HepG2 (cell line): ENCODE results near the gene RNF10. TPM values are rescaled to one million over a fixed set of nuclear protein-coding genes. Genes with fewer than 3 reads are reported as not detected.
A peak's percentile ranks its signal among the peaks of the same experiment; 100 is the strongest.

ENCODE experiments used
- ARHGAP35 ChIP-seq: sonication (generic); formaldehyde crosslinking; IDR thresholded peaks from 2 replicates; pipeline ENCODE4 v1.9.0; 2022; ENCODE audit warnings: mild to moderate bottlenecking, inconsistent platforms, moderate library complexity, missing genetic modification reagents, borderline replicate concordance
- BCL6 ChIP-seq: IDR thresholded peaks from 2 replicates; pipeline ENCODE4 v1.6.1; 2016; ENCODE audit warnings: missing genetic modification reagents, missing compliant biosample characterization
- BRD4 ChIP-seq: sonication (generic); formaldehyde crosslinking; IDR thresholded peaks from 2 replicates; pipeline ENCODE4 v1.4.0; 2020; ENCODE audit warnings: missing genetic modification reagents
- ELF3 ChIP-seq: IDR thresholded peaks from 2 replicates; pipeline ENCODE4 v1.6.1; 2016; ENCODE audit warnings: missing genetic modification reagents, missing compliant biosample characterization
- FLYWCH1 ChIP-seq: sonication (generic); formaldehyde crosslinking; IDR thresholded peaks from 2 replicates; pipeline ENCODE4 v1.8.1; 2023; ENCODE audit warnings: mild to moderate bottlenecking, missing genetic modification reagents
- HNF4G ChIP-seq, 2 experiments: sonication (generic) in 1 of 2; formaldehyde crosslinking in 1 of 2; IDR thresholded peaks; 2 replicates each; pipeline versions ENCODE4 v1.4.0 to v1.6.1; 2011 to 2020; ENCODE audit warnings: borderline replicate concordance in 2 of 2, low read depth in 2 of 2, mild to moderate bottlenecking in 2 of 2, low read length in 1 of 2, missing genetic modification reagents in 1 of 2, moderate library complexity in 1 of 2
- KAT8 ChIP-seq: IDR thresholded peaks from 2 replicates; pipeline ENCODE4 v1.6.1; 2016; ENCODE audit warnings: missing genetic modification reagents, missing compliant biosample characterization
- KDM2A ChIP-seq: sonication (generic); formaldehyde crosslinking; IDR thresholded peaks from 2 replicates; pipeline ENCODE4 v1.4.0; 2020; ENCODE audit warnings: low read depth, missing genetic modification reagents, borderline replicate concordance
- MBD4 ChIP-seq: IDR thresholded peaks from 2 replicates; pipeline ENCODE4 v1.6.1; 2012; ENCODE audit warnings: low read length, inconsistent platforms, borderline replicate concordance
- MED8 ChIP-seq: sonication (generic); formaldehyde crosslinking; IDR thresholded peaks from 2 replicates; pipeline ENCODE4 v1.8.1; 2023; ENCODE audit warnings: mild to moderate bottlenecking, missing genetic modification reagents; ENCODE audit not compliant: insufficient replicate concordance
- THAP11 ChIP-seq: IDR thresholded peaks from 2 replicates; pipeline ENCODE4 v1.6.1; 2016; ENCODE audit warnings: missing biosample characterization, missing genetic modification reagents
- YEATS4 ChIP-seq: sonication (generic); formaldehyde crosslinking; IDR thresholded peaks from 2 replicates; pipeline ENCODE4 v1.4.0; 2020; ENCODE audit warnings: missing genetic modification reagents, borderline replicate concordance
- ZMAT3 ChIP-seq: sonication (generic); formaldehyde crosslinking; conservative IDR thresholded peaks from 2 replicates; pipeline ENCODE4 v1.7.0; 2021; ENCODE audit warnings: missing genetic modification reagents
- ZNF124 ChIP-seq: sonication (generic); formaldehyde crosslinking; IDR thresholded peaks from 2 replicates; pipeline ENCODE4 v1.4.0; 2020; ENCODE audit warnings: missing genetic modification reagents
- ZNF20 ChIP-seq: sonication (generic); formaldehyde crosslinking; IDR thresholded peaks from 2 replicates; pipeline ENCODE4 v1.4.0; 2020; ENCODE audit warnings: mild to moderate bottlenecking, moderate library complexity, missing genetic modification reagents
- polyA plus RNA-seq, 8 experiments: library from polyadenylated mRNA; depleted of rRNA in 3 of 8; stranded (reverse) in 7 of 8; unstranded in 1 of 8; fragments of >200 nt; fragmentation: Illumina TruSeq in 4 of 8; extraction: Trizol in 4 of 8; gene quantifications; 2 replicates each; pipeline versions ENCODE4 v1.2.1 to v1.2.3, GENCODE V29; 2011 to 2016; ENCODE audit warnings: low read depth in 4 of 8, missing spikeins in 1 of 8, mixed read lengths in 1 of 8; ENCODE audit not compliant: insufficient read depth in 1 of 8
- total RNA-seq, 5 experiments: library from RNA; depleted of rRNA; stranded (reverse); fragments of >200 nt; fragmentation: Illumina TruSeq; extraction: Trizol; gene quantifications; 2 replicates each; pipeline ENCODE4 v1.2.3, GENCODE V29; 2016; ENCODE audit warnings: low read depth in 1 of 5
- TF ChIP-seq, protein P1 (sequence below): sonication (generic); formaldehyde crosslinking; IDR thresholded peaks from 2 replicates; pipeline ENCODE4 v1.5.0; 2020; ENCODE audit warnings: missing genetic modification reagents
- TF ChIP-seq, protein P2 (sequence below): sonication (generic); formaldehyde crosslinking; IDR thresholded peaks from 2 replicates; pipeline ENCODE4; 2020; ENCODE audit warnings: missing genetic modification reagents, mild to moderate bottlenecking, borderline replicate concordance
- TF ChIP-seq, protein P3 (sequence below), 2 experiments: sonication (generic) in 1 of 2; formaldehyde crosslinking in 1 of 2; IDR thresholded peaks; 2 replicates each; pipeline versions ENCODE4 v1.4.0 to v1.6.1; 2018 to 2020; ENCODE audit warnings: missing genetic modification reagents in 2 of 2, borderline replicate concordance in 1 of 2, low read depth in 1 of 2, mild to moderate bottlenecking in 1 of 2, missing biosample characterization in 1 of 2
- TF ChIP-seq, protein P4 (sequence below): IDR thresholded peaks from 2 replicates; pipeline ENCODE4 v1.6.1; 2016; ENCODE audit warnings: low read depth, borderline replicate concordance
- TF ChIP-seq, protein P5 (sequence below): sonication (generic); formaldehyde crosslinking; IDR thresholded peaks from 2 replicates; pipeline ENCODE4 v1.4.0; 2020; ENCODE audit warnings: missing genetic modification reagents

Gene RNF10
- total and polyA plus RNA-seq, 2 of the 13 experiments (the other 11 are each of a cell fraction or from before 2014, with no cell fraction given): 62.5 to 88.0 TPM

DNA sequence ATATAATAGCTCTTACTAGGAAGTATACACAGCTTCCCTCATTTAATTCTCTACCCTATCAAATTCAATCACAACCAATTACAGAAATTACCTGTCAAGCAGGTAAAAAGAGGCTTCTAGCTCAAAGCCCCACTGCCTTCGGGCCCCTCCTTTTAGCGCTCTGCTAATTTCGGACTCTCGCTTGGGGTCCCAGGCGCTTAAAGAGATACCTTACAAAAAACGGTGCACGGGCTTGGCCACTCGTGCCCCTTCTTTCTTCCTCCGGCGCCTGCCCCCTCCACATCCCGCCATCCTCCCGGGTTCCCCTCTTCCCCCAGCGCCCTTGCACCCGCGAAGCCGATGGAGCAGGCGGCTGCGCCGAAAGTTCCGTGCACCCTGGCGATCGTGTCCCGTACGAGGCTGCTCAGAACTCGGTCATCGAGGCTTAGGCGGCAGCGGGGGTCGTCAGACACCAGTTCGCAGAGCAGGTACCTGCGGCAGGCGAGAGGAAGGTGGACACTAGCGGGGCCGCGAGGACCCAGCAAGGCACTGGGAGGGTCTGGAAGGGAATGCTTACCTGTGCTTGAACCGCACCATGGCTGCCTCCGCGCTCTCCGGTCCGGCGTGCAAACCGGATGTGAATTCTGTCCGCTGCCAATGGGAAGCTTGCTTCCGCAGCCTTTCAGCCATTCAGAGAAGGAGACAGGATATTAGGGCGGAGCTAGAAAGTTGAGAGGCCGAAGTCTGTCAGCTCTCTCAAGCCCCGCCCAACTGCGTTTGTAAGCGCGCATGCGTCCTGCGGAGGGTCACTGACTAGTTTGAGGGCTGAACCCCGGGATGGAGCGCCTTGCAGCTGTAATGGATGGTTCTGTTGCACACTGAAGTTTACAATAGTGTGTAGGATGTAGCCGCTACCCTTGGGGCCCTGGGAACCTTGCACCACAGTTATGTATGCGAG, 46.9 kb downstream of the RNF10 start, which contains the start of gene POP5 (continued):
- TF ChIP-seq, protein P1, sequence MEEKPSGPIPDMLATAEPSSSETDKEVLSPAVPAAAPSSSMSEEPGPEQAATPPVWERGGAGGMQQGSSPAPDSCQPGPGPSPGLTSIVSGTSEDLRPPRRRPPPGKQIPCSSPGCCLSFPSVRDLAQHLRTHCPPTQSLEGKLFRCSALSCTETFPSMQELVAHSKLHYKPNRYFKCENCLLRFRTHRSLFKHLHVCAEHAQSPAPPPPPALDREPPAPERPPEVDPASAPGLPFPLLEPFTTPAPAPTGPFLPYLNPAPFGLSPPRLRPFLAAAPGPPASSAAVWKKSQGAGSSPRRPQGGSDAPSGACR (CRISPR knock-in tag): 0 out of 2 replicates have a peak, but pooled peaks have one; percentile 52
- TF ChIP-seq YEATS4 (CRISPR knock-in tag) (peak; percentile 86), MED8 (CRISPR knock-in tag) (peak; percentile 26), THAP11 (CRISPR knock-in tag) (peak; percentile 85), ZNF20 (no peak), HNF4G (IDR thresholded peaks at IDR 0.05; ENCODE audit: borderline replicate concordance, low read depth, low read length) (peak; percentile 3; the same call in 1 of the 2 replicates), HNF4G (CRISPR knock-in tag; IDR thresholded peaks at IDR 0.05; ENCODE audit: borderline replicate concordance, low read depth) (0 out of 2 replicates have a peak, but pooled peaks have one; percentile 37), MBD4 (no peak), ZNF124 (CRISPR knock-in tag) (no peak), KAT8 (CRISPR knock-in tag) (peak; percentile 89), FLYWCH1 (CRISPR knock-in tag) (no peak), ZMAT3 (CRISPR knock-in tag) (peak; percentile 56; the same call in 1 of the 2 replicates), BRD4 (0 out of 2 replicates have a peak, but pooled peaks have one; percentile 37), ARHGAP35 (CRISPR knock-in tag) (no peak), ELF3 (CRISPR knock-in tag) (no peak; the same call in 1 of the 2 replicates), KDM2A (CRISPR knock-in tag) (peak; percentile 99), BCL6 (CRISPR knock-in tag) (no peak)
- TF ChIP-seq, protein P2, sequence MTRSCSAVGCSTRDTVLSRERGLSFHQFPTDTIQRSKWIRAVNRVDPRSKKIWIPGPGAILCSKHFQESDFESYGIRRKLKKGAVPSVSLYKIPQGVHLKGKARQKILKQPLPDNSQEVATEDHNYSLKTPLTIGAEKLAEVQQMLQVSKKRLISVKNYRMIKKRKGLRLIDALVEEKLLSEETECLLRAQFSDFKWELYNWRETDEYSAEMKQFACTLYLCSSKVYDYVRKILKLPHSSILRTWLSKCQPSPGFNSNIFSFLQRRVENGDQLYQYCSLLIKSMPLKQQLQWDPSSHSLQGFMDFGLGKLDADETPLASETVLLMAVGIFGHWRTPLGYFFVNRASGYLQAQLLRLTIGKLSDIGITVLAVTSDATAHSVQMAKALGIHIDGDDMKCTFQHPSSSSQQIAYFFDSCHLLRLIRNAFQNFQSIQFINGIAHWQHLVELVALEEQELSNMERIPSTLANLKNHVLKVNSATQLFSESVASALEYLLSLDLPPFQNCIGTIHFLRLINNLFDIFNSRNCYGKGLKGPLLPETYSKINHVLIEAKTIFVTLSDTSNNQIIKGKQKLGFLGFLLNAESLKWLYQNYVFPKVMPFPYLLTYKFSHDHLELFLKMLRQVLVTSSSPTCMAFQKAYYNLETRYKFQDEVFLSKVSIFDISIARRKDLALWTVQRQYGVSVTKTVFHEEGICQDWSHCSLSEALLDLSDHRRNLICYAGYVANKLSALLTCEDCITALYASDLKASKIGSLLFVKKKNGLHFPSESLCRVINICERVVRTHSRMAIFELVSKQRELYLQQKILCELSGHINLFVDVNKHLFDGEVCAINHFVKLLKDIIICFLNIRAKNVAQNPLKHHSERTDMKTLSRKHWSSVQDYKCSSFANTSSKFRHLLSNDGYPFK (CRISPR knock-in tag): peak; percentile 92
- TF ChIP-seq, protein P3, sequence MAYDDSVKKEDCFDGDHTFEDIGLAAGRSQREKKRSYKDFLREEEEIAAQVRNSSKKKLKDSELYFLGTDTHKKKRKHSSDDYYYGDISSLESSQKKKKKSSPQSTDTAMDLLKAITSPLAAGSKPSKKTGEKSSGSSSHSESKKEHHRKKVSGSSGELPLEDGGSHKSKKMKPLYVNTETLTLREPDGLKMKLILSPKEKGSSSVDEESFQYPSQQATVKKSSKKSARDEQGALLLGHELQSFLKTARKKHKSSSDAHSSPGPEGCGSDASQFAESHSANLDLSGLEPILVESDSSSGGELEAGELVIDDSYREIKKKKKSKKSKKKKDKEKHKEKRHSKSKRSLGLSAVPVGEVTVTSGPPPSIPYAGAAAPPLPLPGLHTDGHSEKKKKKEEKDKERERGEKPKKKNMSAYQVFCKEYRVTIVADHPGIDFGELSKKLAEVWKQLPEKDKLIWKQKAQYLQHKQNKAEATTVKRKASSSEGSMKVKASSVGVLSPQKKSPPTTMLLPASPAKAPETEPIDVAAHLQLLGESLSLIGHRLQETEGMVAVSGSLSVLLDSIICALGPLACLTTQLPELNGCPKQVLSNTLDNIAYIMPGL (CRISPR knock-in tag; IDR thresholded peaks at IDR 0.05; ENCODE audit: borderline replicate concordance in 1 of 2, low read depth in 1 of 2): peak in 1 of 2 experiments; percentile 76; a peak in 3 of 4 replicates
- TF ChIP-seq, protein P4, sequence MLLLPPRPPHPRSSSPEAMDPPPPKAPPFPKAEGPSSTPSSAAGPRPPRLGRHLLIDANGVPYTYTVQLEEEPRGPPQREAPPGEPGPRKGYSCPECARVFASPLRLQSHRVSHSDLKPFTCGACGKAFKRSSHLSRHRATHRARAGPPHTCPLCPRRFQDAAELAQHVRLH (CRISPR knock-in tag): 0 out of 2 replicates have a peak, but pooled peaks have one; percentile 59
- TF ChIP-seq, protein P5, sequence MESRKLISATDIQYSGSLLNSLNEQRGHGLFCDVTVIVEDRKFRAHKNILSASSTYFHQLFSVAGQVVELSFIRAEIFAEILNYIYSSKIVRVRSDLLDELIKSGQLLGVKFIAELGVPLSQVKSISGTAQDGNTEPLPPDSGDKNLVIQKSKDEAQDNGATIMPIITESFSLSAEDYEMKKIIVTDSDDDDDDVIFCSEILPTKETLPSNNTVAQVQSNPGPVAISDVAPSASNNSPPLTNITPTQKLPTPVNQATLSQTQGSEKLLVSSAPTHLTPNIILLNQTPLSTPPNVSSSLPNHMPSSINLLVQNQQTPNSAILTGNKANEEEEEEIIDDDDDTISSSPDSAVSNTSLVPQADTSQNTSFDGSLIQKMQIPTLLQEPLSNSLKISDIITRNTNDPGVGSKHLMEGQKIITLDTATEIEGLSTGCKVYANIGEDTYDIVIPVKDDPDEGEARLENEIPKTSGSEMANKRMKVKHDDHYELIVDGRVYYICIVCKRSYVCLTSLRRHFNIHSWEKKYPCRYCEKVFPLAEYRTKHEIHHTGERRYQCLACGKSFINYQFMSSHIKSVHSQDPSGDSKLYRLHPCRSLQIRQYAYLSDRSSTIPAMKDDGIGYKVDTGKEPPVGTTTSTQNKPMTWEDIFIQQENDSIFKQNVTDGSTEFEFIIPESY (CRISPR knock-in tag): no peak
